OCI-LY7 (cell line): ENCODE data around the gene ULK4.

Experiments used
- EZH2phosphoT487 ChIP-seq: fragments of 200-600 bp; sonication (generic); IDR thresholded peaks from 2 replicates; pipeline ENCODE4 v1.6.1; 2018; ENCODE audit warnings: low read depth, borderline replicate concordance, mild to moderate bottlenecking, mixed run types, antibody characterized with exemption, low read length, moderate library complexity, mixed read lengths
- TF ChIP-seq, protein P1 (sequence below): fragments of 200-600 bp; sonication (generic); conservative IDR thresholded peaks from 2 replicates; pipeline ENCODE4 v1.5.1; 2014; ENCODE audit warnings: mild to moderate bottlenecking, antibody characterized with exemption, low read length, moderate library complexity, mixed read lengths

DNA sequence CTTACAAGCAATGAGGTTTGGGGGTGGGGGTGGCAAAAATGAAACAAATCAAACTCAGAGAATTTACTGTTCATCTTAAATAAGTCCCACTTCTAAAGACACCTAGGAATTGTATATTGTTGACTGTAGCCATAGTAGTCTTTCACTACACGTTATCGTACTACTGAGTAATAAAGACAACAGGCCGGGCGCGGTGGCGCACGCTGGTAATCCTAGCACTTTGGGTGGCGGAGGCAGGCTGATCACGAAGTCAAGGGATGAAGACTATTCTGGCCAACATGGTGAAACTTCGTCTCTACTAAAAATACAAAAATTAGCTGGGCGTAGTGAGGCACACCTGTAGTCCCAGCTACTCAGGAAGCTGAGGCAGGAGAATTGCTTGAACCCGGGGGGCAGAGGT is 531.0 kb downstream of the ULK4 start:
- TF ChIP-seq, protein P1, sequence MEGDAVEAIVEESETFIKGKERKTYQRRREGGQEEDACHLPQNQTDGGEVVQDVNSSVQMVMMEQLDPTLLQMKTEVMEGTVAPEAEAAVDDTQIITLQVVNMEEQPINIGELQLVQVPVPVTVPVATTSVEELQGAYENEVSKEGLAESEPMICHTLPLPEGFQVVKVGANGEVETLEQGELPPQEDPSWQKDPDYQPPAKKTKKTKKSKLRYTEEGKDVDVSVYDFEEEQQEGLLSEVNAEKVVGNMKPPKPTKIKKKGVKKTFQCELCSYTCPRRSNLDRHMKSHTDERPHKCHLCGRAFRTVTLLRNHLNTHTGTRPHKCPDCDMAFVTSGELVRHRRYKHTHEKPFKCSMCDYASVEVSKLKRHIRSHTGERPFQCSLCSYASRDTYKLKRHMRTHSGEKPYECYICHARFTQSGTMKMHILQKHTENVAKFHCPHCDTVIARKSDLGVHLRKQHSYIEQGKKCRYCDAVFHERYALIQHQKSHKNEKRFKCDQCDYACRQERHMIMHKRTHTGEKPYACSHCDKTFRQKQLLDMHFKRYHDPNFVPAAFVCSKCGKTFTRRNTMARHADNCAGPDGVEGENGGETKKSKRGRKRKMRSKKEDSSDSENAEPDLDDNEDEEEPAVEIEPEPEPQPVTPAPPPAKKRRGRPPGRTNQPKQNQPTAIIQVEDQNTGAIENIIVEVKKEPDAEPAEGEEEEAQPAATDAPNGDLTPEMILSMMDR = no peak
- no peak for TF ChIP-seq EZH2phosphoT487
